ENCODE measurements around the gene SEMA6A.

DNA sequence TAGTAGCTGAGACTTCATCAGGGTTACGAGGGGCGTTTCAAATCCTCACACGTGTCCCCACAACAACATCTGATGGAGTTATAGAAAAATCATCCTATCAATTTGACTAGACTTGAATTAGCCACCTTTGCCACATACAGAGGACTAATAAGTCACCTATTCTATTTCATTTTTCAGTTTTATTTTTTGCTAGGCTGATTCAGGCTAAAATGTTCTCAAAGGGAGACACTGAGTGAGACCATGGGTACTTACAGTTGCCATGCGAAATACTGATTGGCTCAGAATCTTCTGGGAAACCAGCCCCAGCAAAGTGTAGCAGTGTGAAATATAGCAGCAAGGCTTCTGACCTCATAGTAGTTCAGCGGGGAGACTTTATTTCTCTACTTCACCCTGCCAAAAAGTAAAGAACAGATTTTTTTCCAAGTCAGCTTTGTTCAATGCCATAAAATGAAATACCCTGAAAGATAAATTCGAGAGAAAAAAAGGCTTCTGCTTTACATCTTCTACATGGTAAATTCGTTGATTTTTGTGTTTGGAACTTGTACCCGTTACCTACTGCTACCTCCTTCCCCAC, 69.9 kb downstream of the SEMA6A start:
- no peak for TF ChIP-seq POLR2A (IDR thresholded peaks at IDR 0.05)
- TF ChIP-seq, protein P1, sequence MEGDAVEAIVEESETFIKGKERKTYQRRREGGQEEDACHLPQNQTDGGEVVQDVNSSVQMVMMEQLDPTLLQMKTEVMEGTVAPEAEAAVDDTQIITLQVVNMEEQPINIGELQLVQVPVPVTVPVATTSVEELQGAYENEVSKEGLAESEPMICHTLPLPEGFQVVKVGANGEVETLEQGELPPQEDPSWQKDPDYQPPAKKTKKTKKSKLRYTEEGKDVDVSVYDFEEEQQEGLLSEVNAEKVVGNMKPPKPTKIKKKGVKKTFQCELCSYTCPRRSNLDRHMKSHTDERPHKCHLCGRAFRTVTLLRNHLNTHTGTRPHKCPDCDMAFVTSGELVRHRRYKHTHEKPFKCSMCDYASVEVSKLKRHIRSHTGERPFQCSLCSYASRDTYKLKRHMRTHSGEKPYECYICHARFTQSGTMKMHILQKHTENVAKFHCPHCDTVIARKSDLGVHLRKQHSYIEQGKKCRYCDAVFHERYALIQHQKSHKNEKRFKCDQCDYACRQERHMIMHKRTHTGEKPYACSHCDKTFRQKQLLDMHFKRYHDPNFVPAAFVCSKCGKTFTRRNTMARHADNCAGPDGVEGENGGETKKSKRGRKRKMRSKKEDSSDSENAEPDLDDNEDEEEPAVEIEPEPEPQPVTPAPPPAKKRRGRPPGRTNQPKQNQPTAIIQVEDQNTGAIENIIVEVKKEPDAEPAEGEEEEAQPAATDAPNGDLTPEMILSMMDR (IDR thresholded peaks at IDR 0.05): no peak

Measured in right lobe of liver (tissue), 4 donors.